Osteoblast (primary cell): ENCODE measurements around the gene PZP. TPM values are rescaled to one million over a fixed set of nuclear protein-coding genes. Genes with fewer than 3 reads are reported as not detected.

ENCODE experiments used
- DNase-seq: peaks from one replicate; pipeline ENCODE4 v3.0.0; 2011; ENCODE audit warnings: low spot score, mixed read lengths; ENCODE audit not compliant: insufficient read length; ENCODE audit errors: missing footprints
- H2AFZ ChIP-seq: 2 replicates; pipeline ENCODE4 v1.6.0; 2011; ENCODE audit warnings: mild to moderate bottlenecking, low read length
- H3K27ac ChIP-seq: 2 replicates; pipeline ENCODE4 v1.5.1; 2011; ENCODE audit warnings: mild to moderate bottlenecking, low read depth, low read length, moderate library complexity
- H3K27me3 ChIP-seq: 2 replicates; pipeline ENCODE4 v1.6.0; 2012; ENCODE audit warnings: mild to moderate bottlenecking, control low read depth, inconsistent platforms, low read length, moderate library complexity; ENCODE audit not compliant: insufficient read depth
- H3K36me3 ChIP-seq: 2 replicates; pipeline ENCODE4 v1.5.1; 2011; ENCODE audit warnings: mild to moderate bottlenecking, low read length, control low read depth, moderate library complexity; ENCODE audit not compliant: insufficient read depth
- H3K4me1 ChIP-seq: 2 replicates; pipeline ENCODE4 v1.5.1; 2011; ENCODE audit warnings: mild to moderate bottlenecking, low read length, control low read depth, moderate library complexity; ENCODE audit not compliant: insufficient read depth
- H3K4me2 ChIP-seq: 2 replicates; pipeline ENCODE4 v1.6.0; 2011; ENCODE audit warnings: mild to moderate bottlenecking, low read length; ENCODE audit not compliant: insufficient read depth
- H3K4me3 ChIP-seq: fragments of 200-600 bp; sonication (generic); 3 replicates; pipeline ENCODE4 v1.5.1; 2012; ENCODE audit warnings: mild to moderate bottlenecking, low read length, inconsistent platforms; ENCODE audit not compliant: insufficient read depth
- H3K79me2 ChIP-seq: 2 replicates; pipeline ENCODE4 v1.6.0; 2012; ENCODE audit warnings: mild to moderate bottlenecking, low read length, control low read depth, inconsistent platforms; ENCODE audit not compliant: insufficient read depth
- H3K9me3 ChIP-seq: 2 replicates; pipeline ENCODE4 v1.5.1; 2011; ENCODE audit warnings: low read depth, low read length, control low read depth
- H4K20me1 ChIP-seq: 2 replicates; pipeline ENCODE4 v1.6.0; 2012; ENCODE audit warnings: mild to moderate bottlenecking, low read length, control low read depth; ENCODE audit not compliant: insufficient read depth
- CTCF ChIP-seq: IDR thresholded peaks from 2 replicates; pipeline ENCODE4 v1.5.1; 2011; ENCODE audit warnings: mild to moderate bottlenecking, low read depth, low read length, moderate library complexity; ENCODE audit errors: extremely low read depth
- total RNA-seq: library from RNA; depleted of rRNA; stranded (reverse); fragments of >200 nt; gene quantifications from 2 replicates; pipeline ENCODE4 v1.2.3, GENCODE V29; 2012

The PZP gene
- total RNA-seq, 1 donor, result not detected

DNA sequence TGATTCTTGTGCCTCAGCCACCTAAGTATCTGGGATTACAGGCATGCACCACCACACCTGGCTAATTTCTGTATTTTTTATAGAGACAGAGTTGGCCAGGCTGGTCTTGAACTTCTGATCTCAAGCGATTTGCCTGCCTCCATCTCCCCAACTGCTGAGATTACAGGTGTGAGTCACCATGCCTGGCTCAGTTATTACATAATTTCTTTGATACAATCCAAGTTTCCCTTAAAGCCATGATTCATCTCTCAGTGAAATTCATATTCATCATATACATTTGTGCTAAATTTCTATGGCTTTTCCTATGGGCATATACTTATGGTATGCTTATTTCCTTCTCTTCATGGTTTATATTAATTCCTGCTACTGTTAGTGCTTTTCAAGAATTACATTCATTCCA is 29.1 kb upstream of the PZP start:
- H4K20me1 ChIP-seq, result no peaks in the 10 kb centered on the region
- TF ChIP-seq CTCF, result no peak
- no peak overlapping the region for H3K4me3 ChIP-seq
- H2AFZ ChIP-seq, result no peak overlapping the region
- H3K9me3 ChIP-seq, result no peaks in the 10 kb centered on the region
- H3K36me3 ChIP-seq, result no peaks in the 10 kb centered on the region
- no peaks in the 10 kb centered on the region for H3K4me1 ChIP-seq
- no peak overlapping the region for H3K4me2 ChIP-seq
- no peak overlapping the region for H3K27ac ChIP-seq
- peaks cover 2% of the 10 kb centered on the region for H3K27me3 ChIP-seq
- H3K79me2 ChIP-seq, result no peaks in the 10 kb centered on the region
- DNase-seq, result no peak

DNA sequence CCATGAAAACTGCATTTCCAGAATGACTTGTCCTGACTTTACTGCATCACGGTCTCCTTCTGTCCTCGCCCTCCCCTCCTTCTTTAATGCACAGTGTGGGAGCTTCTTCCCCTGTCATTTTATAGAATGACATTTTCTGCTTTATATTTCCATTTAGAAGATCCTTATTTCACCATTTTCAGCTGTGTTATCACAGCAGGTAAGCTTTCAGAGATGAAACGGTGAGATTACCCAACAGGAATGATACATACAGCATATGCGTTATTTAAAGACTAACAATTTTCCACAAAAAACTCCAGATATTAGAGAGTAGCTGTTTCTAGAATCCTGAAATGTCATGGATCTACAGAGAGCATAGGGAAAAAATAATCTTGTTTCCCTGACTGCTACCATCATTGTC is 27.3 kb upstream of the PZP start:
- DNase-seq, result no peak
- no peaks in the 10 kb centered on the region for H4K20me1 ChIP-seq

GRCh38 chr12:9227950-9228349 is 19.8 kb upstream of the PZP start:
- no peak overlapping the region for H2AFZ ChIP-seq
- no peaks in the 10 kb centered on the region for H3K36me3 ChIP-seq
- DNase-seq, result no peak

More for the DNA sequence above, 27.3 kb upstream of the PZP start:
- H3K4me1 ChIP-seq, result no peaks in the 10 kb centered on the region
- no peak overlapping the region for H2AFZ ChIP-seq
- H3K27ac ChIP-seq, result no peak overlapping the region
- H3K4me3 ChIP-seq, result no peak overlapping the region
- no peaks in the 10 kb centered on the region for H3K9me3 ChIP-seq
- no peak for TF ChIP-seq CTCF
- no peaks in the 10 kb centered on the region for H3K36me3 ChIP-seq
- H3K79me2 ChIP-seq, result no peaks in the 10 kb centered on the region
- no peaks in the 10 kb centered on the region for H3K27me3 ChIP-seq
- H3K4me2 ChIP-seq, result no peak overlapping the region

DNA sequence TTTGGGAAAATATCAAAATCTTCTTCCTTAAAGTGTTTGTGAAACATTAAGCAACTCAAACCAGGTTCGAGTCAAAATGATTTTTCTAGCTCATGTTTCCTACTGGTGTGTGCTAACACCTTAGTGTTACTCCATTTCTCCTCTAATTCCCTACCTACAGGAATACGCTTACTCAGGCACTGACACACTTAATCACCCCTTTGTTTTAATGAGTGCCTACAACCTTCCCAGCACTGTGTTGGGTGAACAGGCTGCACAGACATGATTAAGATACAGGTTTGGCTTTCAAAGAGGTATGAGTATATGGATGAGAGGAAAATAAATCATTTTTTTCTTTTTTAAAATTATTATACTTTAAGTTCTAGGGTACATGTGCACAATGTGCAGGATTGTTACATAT is 15.6 kb upstream of the PZP start:
- Histone ChIP-seq H3K36me3 (no peaks in the 10 kb centered on the region), H3K9me3 (no peaks in the 10 kb centered on the region), H3K4me1 (no peaks in the 10 kb centered on the region), H4K20me1 (no peaks in the 10 kb centered on the region), H3K79me2 (no peaks in the 10 kb centered on the region), H3K27ac (no peak overlapping the region), H2AFZ (no peak overlapping the region), H3K4me2 (no peak overlapping the region), H3K27me3 (no peaks in the 10 kb centered on the region), H3K4me3 (no peak overlapping the region)
- DNase-seq, result no peak
- no peak for TF ChIP-seq CTCF

More at GRCh38 chr12:9227950-9228349, 19.8 kb upstream of the PZP start:
- Histone ChIP-seq H3K27ac (no peak overlapping the region), H4K20me1 (no peaks in the 10 kb centered on the region), H3K4me1 (no peaks in the 10 kb centered on the region), H3K27me3 (no peaks in the 10 kb centered on the region), H3K9me3 (no peaks in the 10 kb centered on the region), H3K79me2 (no peaks in the 10 kb centered on the region), H3K4me3 (no peak overlapping the region), H3K4me2 (no peak overlapping the region)
- TF ChIP-seq CTCF, result no peak
